ENCODE data around the gene PRR19.
"Not testable (repeated sequence)": the region's sequence is repeated elsewhere in the genome, so short reads cannot be mapped to it uniquely, and the experiment has no call there.

Gene PRR19

DNA sequence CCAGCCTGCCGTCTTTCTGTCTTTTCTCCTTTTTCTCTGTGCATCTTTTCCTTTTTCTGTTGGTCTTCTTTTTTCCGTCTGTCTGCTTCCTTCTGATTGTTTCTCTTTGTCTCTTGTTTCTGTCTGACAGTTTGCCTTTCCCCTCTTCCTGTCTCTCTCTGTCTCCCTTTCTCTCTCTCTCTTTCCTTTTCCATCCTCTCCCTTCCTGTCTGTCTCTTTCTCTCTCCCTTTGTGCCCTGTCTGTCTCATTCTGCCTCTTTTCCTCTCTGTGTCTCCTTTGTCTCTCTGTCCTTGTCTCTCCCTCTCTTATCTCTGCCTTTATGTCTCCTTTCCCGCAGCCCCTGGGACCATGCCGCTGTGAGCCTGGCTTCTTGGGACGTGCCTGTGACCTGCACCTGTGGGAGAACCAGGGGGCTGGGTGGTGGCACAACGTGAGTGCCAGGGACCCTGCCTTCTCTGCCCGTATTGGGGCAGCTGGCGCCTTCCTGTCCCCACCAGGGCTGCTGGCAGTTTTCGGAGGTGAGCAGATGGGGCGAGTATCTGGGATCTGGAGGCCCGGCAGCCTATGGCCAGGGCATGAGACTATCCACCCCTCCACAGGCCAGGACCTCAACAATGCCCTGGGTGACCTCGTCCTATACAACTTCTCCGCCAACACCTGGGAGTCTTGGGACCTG is 32.9 kb downstream of the PRR19 start:
- Histone ChIP-seq H3F3A (ENCODE audit: low read depth) (no peaks in the 10 kb centered on the region), H3K4me3 (ENCODE audit: low read length, poor library complexity, severe bottlenecking) (no peak overlapping the region), H4K20me1 (ENCODE audit: insufficient read depth, low read length, poor library complexity, severe bottlenecking) (no peaks in the 10 kb centered on the region), H3K36me3 (ENCODE audit: insufficient read depth, low read length) (peaks cover 12% of the 10 kb centered on the region; the same call in 1 of the 2 replicates), H3K9me3 (ENCODE audit: insufficient read depth, low read depth, low read length) (no peaks in the 10 kb centered on the region), H3K9ac (ENCODE audit: low read depth, low read length, poor library complexity, severe bottlenecking) (no peak overlapping the region), H3K27me3 (ENCODE audit: insufficient read depth, low read length, poor library complexity, severe bottlenecking) (no peaks in the 10 kb centered on the region), H3K4me1 (ENCODE audit: insufficient read depth, low read length, poor library complexity, severe bottlenecking) (peaks cover 3% of the 10 kb centered on the region), H2AFZ (ENCODE audit: low read length) (no peak overlapping the region), H3K9me2 (replicated peaks; ENCODE audit: low read depth, low read length) (no peaks in the 10 kb centered on the region), H3K79me2 (ENCODE audit: insufficient read depth, low read length) (peaks cover 13% of the 10 kb centered on the region; the same call in 1 of the 2 replicates), H3K4me2 (ENCODE audit: low read depth, low read length, poor library complexity, severe bottlenecking) (no peak overlapping the region)
- TF ChIP-seq EZH2phosphoT487 (IDR thresholded peaks at IDR 0.05; ENCODE audit: borderline replicate concordance): no peak
- TF ChIP-seq, protein P1, sequence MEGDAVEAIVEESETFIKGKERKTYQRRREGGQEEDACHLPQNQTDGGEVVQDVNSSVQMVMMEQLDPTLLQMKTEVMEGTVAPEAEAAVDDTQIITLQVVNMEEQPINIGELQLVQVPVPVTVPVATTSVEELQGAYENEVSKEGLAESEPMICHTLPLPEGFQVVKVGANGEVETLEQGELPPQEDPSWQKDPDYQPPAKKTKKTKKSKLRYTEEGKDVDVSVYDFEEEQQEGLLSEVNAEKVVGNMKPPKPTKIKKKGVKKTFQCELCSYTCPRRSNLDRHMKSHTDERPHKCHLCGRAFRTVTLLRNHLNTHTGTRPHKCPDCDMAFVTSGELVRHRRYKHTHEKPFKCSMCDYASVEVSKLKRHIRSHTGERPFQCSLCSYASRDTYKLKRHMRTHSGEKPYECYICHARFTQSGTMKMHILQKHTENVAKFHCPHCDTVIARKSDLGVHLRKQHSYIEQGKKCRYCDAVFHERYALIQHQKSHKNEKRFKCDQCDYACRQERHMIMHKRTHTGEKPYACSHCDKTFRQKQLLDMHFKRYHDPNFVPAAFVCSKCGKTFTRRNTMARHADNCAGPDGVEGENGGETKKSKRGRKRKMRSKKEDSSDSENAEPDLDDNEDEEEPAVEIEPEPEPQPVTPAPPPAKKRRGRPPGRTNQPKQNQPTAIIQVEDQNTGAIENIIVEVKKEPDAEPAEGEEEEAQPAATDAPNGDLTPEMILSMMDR (conservative IDR thresholded peaks at IDR 0.05; ENCODE audit: low read length): no peak

DNA sequence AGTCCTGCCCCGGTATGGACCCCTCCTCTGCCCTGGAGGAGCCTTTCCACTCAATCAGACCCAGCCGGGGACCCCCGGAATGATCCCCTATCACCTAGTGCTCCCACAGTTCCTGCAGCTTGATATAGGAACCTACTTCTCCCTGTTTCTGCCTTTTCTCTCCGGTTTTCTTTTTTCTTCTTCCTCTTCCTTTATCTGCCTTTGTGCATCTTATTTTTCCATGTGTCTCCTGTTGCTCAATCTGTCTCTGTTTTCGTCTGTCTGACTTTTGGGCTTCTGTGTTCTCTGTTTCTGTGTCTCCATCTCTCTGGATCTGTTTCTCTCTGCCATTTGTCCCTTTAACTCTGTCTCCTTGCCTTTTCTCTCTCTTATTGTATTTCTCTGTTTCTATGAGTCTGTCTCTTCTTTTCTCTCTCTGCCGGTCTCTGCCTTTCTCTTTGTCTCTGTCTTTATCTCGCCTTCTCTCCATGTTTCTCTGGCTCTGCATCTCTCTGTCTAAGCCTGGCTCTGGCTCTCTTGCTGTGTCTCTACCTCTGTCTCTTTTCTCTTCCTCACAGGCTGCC is 33.5 kb downstream of the PRR19 start:
- H2AFZ ChIP-seq (ENCODE audit: low read length): no peak overlapping the region
- H3K9me3 ChIP-seq (ENCODE audit: insufficient read depth, low read depth, low read length): no peaks in the 10 kb centered on the region
- H3K36me3 ChIP-seq (ENCODE audit: insufficient read depth, low read length): peaks cover 12% of the 10 kb centered on the region; the same call in 1 of the 2 replicates
- H3K27me3 ChIP-seq (ENCODE audit: insufficient read depth, low read length, poor library complexity, severe bottlenecking): no peaks in the 10 kb centered on the region
- H3K79me2 ChIP-seq (ENCODE audit: insufficient read depth, low read length): peaks cover 8% of the 10 kb centered on the region; the same call in 1 of the 2 replicates
- TF ChIP-seq EZH2phosphoT487 (IDR thresholded peaks at IDR 0.05; ENCODE audit: borderline replicate concordance): no peak
- TF ChIP-seq, protein P1 (conservative IDR thresholded peaks at IDR 0.05; ENCODE audit: low read length): no peak
- no peak overlapping the region for H3K9ac ChIP-seq (ENCODE audit: low read depth, low read length, poor library complexity, severe bottlenecking)
- no peaks in the 10 kb centered on the region for H3F3A ChIP-seq (ENCODE audit: low read depth)
- no peaks in the 10 kb centered on the region for H3K4me1 ChIP-seq (ENCODE audit: insufficient read depth, low read length, poor library complexity, severe bottlenecking)
- no peak overlapping the region for H3K4me2 ChIP-seq (ENCODE audit: low read depth, low read length, poor library complexity, severe bottlenecking)
- no peak overlapping the region for H3K4me3 ChIP-seq (ENCODE audit: low read length, poor library complexity, severe bottlenecking)
- H3K9me2 ChIP-seq (replicated peaks; ENCODE audit: low read depth, low read length): no peaks in the 10 kb centered on the region
- H4K20me1 ChIP-seq (ENCODE audit: insufficient read depth, low read length, poor library complexity, severe bottlenecking): no peaks in the 10 kb centered on the region

DNA sequence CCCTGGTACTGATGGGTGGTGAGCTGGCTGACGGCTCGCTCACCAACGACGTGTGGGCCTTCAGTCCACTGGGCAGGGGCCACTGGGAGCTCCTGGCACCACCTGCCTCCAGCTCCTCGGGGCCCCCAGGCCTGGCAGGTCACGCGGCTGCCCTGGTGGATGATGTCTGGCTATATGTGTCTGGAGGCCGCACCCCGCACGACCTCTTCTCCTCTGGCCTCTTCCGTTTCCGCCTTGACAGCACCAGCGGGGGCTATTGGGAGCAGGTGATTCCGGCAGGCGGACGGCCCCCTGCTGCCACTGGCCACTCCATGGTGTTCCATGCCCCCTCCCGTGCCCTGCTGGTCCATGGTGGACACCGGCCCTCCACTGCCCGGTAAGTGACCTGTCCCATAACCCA is 34.0 kb downstream of the PRR19 start:
- H3K9me2 ChIP-seq (replicated peaks; ENCODE audit: low read depth, low read length): no peaks in the 10 kb centered on the region
- no peak overlapping the region for H3K4me3 ChIP-seq (ENCODE audit: low read length, poor library complexity, severe bottlenecking)
- no peak overlapping the region for H2AFZ ChIP-seq (ENCODE audit: low read length)
- peaks cover 3% of the 10 kb centered on the region; the same call in 1 of the 2 replicates for H3K79me2 ChIP-seq (ENCODE audit: insufficient read depth, low read length)
- no peak for TF ChIP-seq EZH2phosphoT487 (IDR thresholded peaks at IDR 0.05; ENCODE audit: borderline replicate concordance)
- TF ChIP-seq, protein P1 (conservative IDR thresholded peaks at IDR 0.05; ENCODE audit: low read length): no peak
- H3K36me3 ChIP-seq (ENCODE audit: insufficient read depth, low read length): peaks cover 12% of the 10 kb centered on the region; the same call in 1 of the 2 replicates
- no peaks in the 10 kb centered on the region for H3K4me1 ChIP-seq (ENCODE audit: insufficient read depth, low read length, poor library complexity, severe bottlenecking)
- no peaks in the 10 kb centered on the region for H3K27me3 ChIP-seq (ENCODE audit: insufficient read depth, low read length, poor library complexity, severe bottlenecking)
- no peak overlapping the region for H3K9ac ChIP-seq (ENCODE audit: low read depth, low read length, poor library complexity, severe bottlenecking)
- no peak overlapping the region for H3K4me2 ChIP-seq (ENCODE audit: low read depth, low read length, poor library complexity, severe bottlenecking)
- H3K9me3 ChIP-seq (ENCODE audit: insufficient read depth, low read depth, low read length): no peaks in the 10 kb centered on the region
- no peaks in the 10 kb centered on the region for H4K20me1 ChIP-seq (ENCODE audit: insufficient read depth, low read length, poor library complexity, severe bottlenecking)
- H3F3A ChIP-seq (ENCODE audit: low read depth): no peaks in the 10 kb centered on the region

DNA sequence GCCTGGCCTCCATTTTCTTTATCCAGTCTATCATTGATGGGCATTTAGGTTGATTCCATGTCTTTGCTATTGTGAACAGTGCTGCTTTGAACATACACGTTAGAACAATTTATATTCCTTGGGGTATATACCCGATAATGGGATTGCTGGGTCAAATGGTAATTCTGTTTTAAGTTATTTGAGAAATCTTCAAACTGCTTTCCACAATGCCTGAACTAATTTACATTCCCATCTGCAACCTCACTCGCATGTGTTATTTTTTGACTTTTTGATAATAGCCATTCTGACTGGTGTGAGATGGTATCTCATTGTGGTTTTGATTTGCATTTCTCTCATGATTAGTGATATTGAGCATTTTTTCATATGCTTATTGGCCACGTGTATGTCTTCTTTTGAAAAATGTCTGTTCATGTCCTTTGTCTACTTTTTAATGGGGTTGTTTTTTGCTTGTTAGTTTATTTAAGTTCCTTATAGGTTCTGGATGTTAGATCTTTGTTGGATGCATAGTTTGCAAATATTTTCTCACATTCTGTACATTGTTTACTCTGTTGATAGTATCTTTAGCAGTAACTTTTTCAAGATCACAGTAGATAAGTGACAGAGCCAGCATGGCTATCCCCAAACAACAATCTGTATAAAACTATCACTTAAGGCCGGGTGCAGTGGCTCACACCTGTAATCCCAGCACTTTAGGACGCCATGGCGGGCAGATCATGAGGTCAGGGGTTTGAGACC is 37.4 kb downstream of the PRR19 start:
- H3F3A ChIP-seq (ENCODE audit: low read depth); H3K4me3 ChIP-seq (ENCODE audit: low read length, poor library complexity, severe bottlenecking); H3K9ac ChIP-seq (ENCODE audit: low read depth, low read length, poor library complexity, severe bottlenecking); H3K79me2 ChIP-seq (ENCODE audit: insufficient read depth, low read length); H2AFZ ChIP-seq (ENCODE audit: low read length); H3K9me2 ChIP-seq (replicated peaks; ENCODE audit: low read depth, low read length); H3K4me1 ChIP-seq (ENCODE audit: insufficient read depth, low read length, poor library complexity, severe bottlenecking); H3K4me2 ChIP-seq (ENCODE audit: low read depth, low read length, poor library complexity, severe bottlenecking); H3K27me3 ChIP-seq (ENCODE audit: insufficient read depth, low read length, poor library complexity, severe bottlenecking); H3K9me3 ChIP-seq (ENCODE audit: insufficient read depth, low read depth, low read length); H4K20me1 ChIP-seq (ENCODE audit: insufficient read depth, low read length, poor library complexity, severe bottlenecking): not testable (repeated sequence)
- H3K36me3 ChIP-seq (ENCODE audit: insufficient read depth, low read length): peaks cover 19% of the 10 kb centered on the region; the same call in 1 of the 2 replicates

DNA sequence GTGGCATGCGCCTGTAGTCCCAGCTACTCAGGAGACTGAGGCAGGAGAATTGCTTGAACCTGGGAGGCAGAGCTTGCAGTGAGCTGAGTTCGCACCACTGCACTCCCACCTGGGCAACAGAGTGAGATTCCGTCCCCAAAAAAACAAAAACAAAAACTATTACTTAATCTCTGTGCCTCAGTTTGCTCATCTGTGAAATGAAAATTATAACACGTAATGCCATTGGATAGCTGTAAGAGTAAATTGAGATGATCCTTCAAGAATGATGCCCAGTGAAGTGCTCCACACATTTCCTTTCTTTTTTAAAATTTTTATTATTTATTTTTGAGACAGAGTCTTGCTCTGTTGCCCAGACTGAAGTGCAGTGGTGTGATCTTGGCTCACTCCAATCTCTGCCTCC is 38.0 kb downstream of the PRR19 start:
- not testable (repeated sequence) for H3K4me2 ChIP-seq (ENCODE audit: low read depth, low read length, poor library complexity, severe bottlenecking); H3K9ac ChIP-seq (ENCODE audit: low read depth, low read length, poor library complexity, severe bottlenecking); H4K20me1 ChIP-seq (ENCODE audit: insufficient read depth, low read length, poor library complexity, severe bottlenecking); H3K4me1 ChIP-seq (ENCODE audit: insufficient read depth, low read length, poor library complexity, severe bottlenecking); H3F3A ChIP-seq (ENCODE audit: low read depth); H2AFZ ChIP-seq (ENCODE audit: low read length); H3K9me2 ChIP-seq (replicated peaks; ENCODE audit: low read depth, low read length); H3K4me3 ChIP-seq (ENCODE audit: low read length, poor library complexity, severe bottlenecking); H3K79me2 ChIP-seq (ENCODE audit: insufficient read depth, low read length); H3K27me3 ChIP-seq (ENCODE audit: insufficient read depth, low read length, poor library complexity, severe bottlenecking); H3K9me3 ChIP-seq (ENCODE audit: insufficient read depth, low read depth, low read length)
- peaks cover 19% of the 10 kb centered on the region; the same call in 1 of the 2 replicates for H3K36me3 ChIP-seq (ENCODE audit: insufficient read depth, low read length)
